Left renal pelvis (tissue), 4 donors: Measurements from ENCODE around the gene ADPRHL1. TPM values are rescaled to one million over a fixed set of nuclear protein-coding genes. Genes with fewer than 3 reads are reported as not detected.
"Not testable (repeated sequence)": the region's sequence is repeated elsewhere in the genome, so short reads cannot be mapped to it uniquely, and the experiment has no call there.

Source experiments
- DNase-seq, 4 donors: peaks; one replicate each; pipeline ENCODE4 v3.0.0-alpha.2; 2013; ENCODE audit warnings: low read depth in 4 of 4, low spot score in 3 of 4
- polyA plus RNA-seq, 4 donors: library from polyadenylated mRNA; unstranded; fragments of 120-200 nt; gene quantifications; one replicate each; pipeline ENCODE4 v1.2.1, GENCODE V29; 2013; ENCODE audit not compliant: insufficient read length in 4 of 4

The ADPRHL1 gene
- polyA plus RNA-seq, 4 donors, result 3.3 to 6.4 (median 4.7) TPM

- DNase-seq, result no peak
Measured at GRCh38 chr13:113383089-113383488, 70.2 kb downstream of the ADPRHL1 start.

GRCh38 chr13:113382542-113382941 is 70.7 kb downstream of the ADPRHL1 start:
- DNase-seq, result not testable (repeated sequence)

- DNase-seq, result no peak
Measured at GRCh38 chr13:113378825-113379224, 74.5 kb downstream of the ADPRHL1 start.

- DNase-seq, result no peak
Measured at GRCh38 chr13:113374511-113375175, 78.6 kb downstream of the ADPRHL1 start.

- DNase-seq, result no peak
Measured at GRCh38 chr13:113373811-113374485, 79.3 kb downstream of the ADPRHL1 start.

- DNase-seq, result not testable (repeated sequence)
Measured at GRCh38 chr13:113371701-113372100, 81.6 kb downstream of the ADPRHL1 start.

- DNase-seq, result no peak
Measured at GRCh38 chr13:113371061-113371460, 82.2 kb downstream of the ADPRHL1 start.

GRCh38 chr13:113369881-113370280 is 83.4 kb downstream of the ADPRHL1 start:
- no peak for DNase-seq

- no peak for DNase-seq
Measured at GRCh38 chr13:113369189-113369588, 84.1 kb downstream of the ADPRHL1 start.

- not testable (repeated sequence) for DNase-seq
Measured at GRCh38 chr13:113368353-113368752, 84.9 kb downstream of the ADPRHL1 start.

- DNase-seq, result no peak
Measured at GRCh38 chr13:113367771-113368170, 85.5 kb downstream of the ADPRHL1 start.

GRCh38 chr13:113367020-113367560 is 86.2 kb downstream of the ADPRHL1 start:
- no peak for DNase-seq

- no peak for DNase-seq
Measured at GRCh38 chr13:113365971-113366588, 87.2 kb downstream of the ADPRHL1 start.

- no peak for DNase-seq
Measured at GRCh38 chr13:113365583-113365970, 87.7 kb downstream of the ADPRHL1 start.

GRCh38 chr13:113364901-113365582 is 88.2 kb downstream of the ADPRHL1 start:
- DNase-seq, result no peak

GRCh38 chr13:113364311-113364889 is 88.9 kb downstream of the ADPRHL1 start:
- peak in 1 of 4 donors; percentile 27 for DNase-seq

GRCh38 chr13:113361406-113361805 is 91.9 kb downstream of the ADPRHL1 start:
- no peak for DNase-seq

- no peak for DNase-seq
Measured at GRCh38 chr13:113360446-113360845, 92.8 kb downstream of the ADPRHL1 start.

GRCh38 chr13:113359571-113359970 is 93.7 kb downstream of the ADPRHL1 start:
- DNase-seq, result no peak

GRCh38 chr13:113358653-113359190 is 94.6 kb downstream of the ADPRHL1 start:
- no peak for DNase-seq
